H9 (cell line): ENCODE results near the gene IPPK. TPM values are rescaled to one million over a fixed set of nuclear protein-coding genes. Genes with fewer than 3 reads are reported as not detected.

Source experiments
- DNase-seq: peaks from one replicate; pipeline ENCODE4 v3.0.0-alpha.2; 2017
- H2AFZ ChIP-seq: one replicate; pipeline ENCODE4 v1.6.1; 2013; ENCODE audit warnings: mild to moderate bottlenecking, low read length, control low read depth, moderate library complexity
- H2AK5ac ChIP-seq: 2 replicates; pipeline ENCODE4 v1.6.1; 2013; ENCODE audit warnings: low read length, control low read depth, mixed read lengths; ENCODE audit not compliant: insufficient read length
- H2BK120ac ChIP-seq: one replicate; pipeline ENCODE4 v1.6.1; 2013; ENCODE audit warnings: low read depth, mild to moderate bottlenecking, low read length, control low read depth, inconsistent platforms; ENCODE audit not compliant: poor library complexity, severe bottlenecking
- H2BK12ac ChIP-seq: 2 replicates; pipeline ENCODE4 v1.6.1; 2013; ENCODE audit warnings: low read length, control low read depth, mixed read lengths, low read depth; ENCODE audit not compliant: insufficient read length
- H2BK15ac ChIP-seq: 2 replicates; pipeline ENCODE4 v1.6.1; 2013; ENCODE audit warnings: low read depth, low read length, control low read depth
- H2BK20ac ChIP-seq: one replicate; pipeline ENCODE4 v1.6.1; 2013; ENCODE audit warnings: low read depth, mild to moderate bottlenecking, low read length, control low read depth, inconsistent platforms; ENCODE audit not compliant: poor library complexity, severe bottlenecking
- H2BK5ac ChIP-seq: 2 replicates; pipeline ENCODE4 v1.6.1; 2013; ENCODE audit warnings: low read length, control low read depth, mixed read lengths; ENCODE audit not compliant: insufficient read length
- H3K14ac ChIP-seq: 2 replicates; pipeline ENCODE4 v1.6.1; 2013; ENCODE audit warnings: low read length, control low read depth; ENCODE audit not compliant: insufficient read depth
- H3K18ac ChIP-seq: 2 replicates; pipeline ENCODE4 v1.6.1; 2013; ENCODE audit warnings: low read depth, mild to moderate bottlenecking, mixed read lengths, low read length, control low read depth; ENCODE audit not compliant: insufficient read length
- H3K23ac ChIP-seq: 2 replicates; pipeline ENCODE4 v1.6.1; 2013; ENCODE audit warnings: low read length, control low read depth, mixed read lengths, low read depth; ENCODE audit not compliant: insufficient read length
- H3K23me2 ChIP-seq: 2 replicates; pipeline ENCODE4 v1.6.1; 2013; ENCODE audit warnings: low read depth, mild to moderate bottlenecking, mixed read lengths, low read length, control low read depth; ENCODE audit not compliant: insufficient read length, poor library complexity, severe bottlenecking
- H3K27ac ChIP-seq: 2 replicates; pipeline ENCODE4 v1.5.1; 2013; ENCODE audit warnings: low read length, control low read depth, mixed read lengths, low read depth; ENCODE audit not compliant: insufficient read length
- H3K27me3 ChIP-seq: 2 replicates; pipeline ENCODE4 v1.6.1; 2013; ENCODE audit warnings: low read length, control low read depth, inconsistent platforms; ENCODE audit not compliant: insufficient read depth
- H3K4ac ChIP-seq: 2 replicates; pipeline ENCODE4 v1.6.1; 2013; ENCODE audit warnings: low read depth, mild to moderate bottlenecking, control low read depth, inconsistent platforms, low read length, moderate library complexity
- H3K4me1 ChIP-seq: 2 replicates; pipeline ENCODE4 v1.6.1; 2013; ENCODE audit warnings: low read length, control low read depth, inconsistent platforms; ENCODE audit not compliant: insufficient read depth
- H3K4me2 ChIP-seq: 2 replicates; pipeline ENCODE4 v1.6.1; 2013; ENCODE audit warnings: low read length, control low read depth, mixed read lengths; ENCODE audit not compliant: insufficient read length, insufficient read depth
- H3K56ac ChIP-seq: 2 replicates; pipeline ENCODE4 v1.6.1; 2013; ENCODE audit warnings: low read depth, mild to moderate bottlenecking, mixed read lengths, low read length, control low read depth; ENCODE audit not compliant: insufficient read length
- H3K79me1 ChIP-seq: 2 replicates; pipeline ENCODE4 v1.6.1; 2013; ENCODE audit warnings: low read depth, mild to moderate bottlenecking, moderate library complexity, low read length, control low read depth, inconsistent platforms; ENCODE audit not compliant: insufficient read depth, poor library complexity, severe bottlenecking
- H3K79me2 ChIP-seq: 2 replicates; pipeline ENCODE4 v1.6.1; 2013; ENCODE audit warnings: low read length, control low read depth, inconsistent platforms; ENCODE audit not compliant: insufficient read depth
- H3K9ac ChIP-seq: 2 replicates; pipeline ENCODE4 v1.6.1; 2013; ENCODE audit warnings: low read length, control low read depth, mixed read lengths; ENCODE audit not compliant: insufficient read length; ENCODE audit errors: extremely low read depth
- H3K9me3 ChIP-seq: one replicate; pipeline ENCODE4 v1.6.1; 2013; ENCODE audit warnings: low read depth, low read length, inconsistent platforms; ENCODE audit not compliant: control insufficient read depth
- H3T11ph ChIP-seq: one replicate; pipeline ENCODE4 v1.6.1; 2013; ENCODE audit warnings: mild to moderate bottlenecking, low read length, control low read depth, inconsistent platforms
- H4K20me1 ChIP-seq: one replicate; pipeline ENCODE4 v1.6.1; 2013; ENCODE audit not compliant: control insufficient read depth, insufficient read length, insufficient read depth
- H4K5ac ChIP-seq: 2 replicates; pipeline ENCODE4 v1.6.1; 2013; ENCODE audit warnings: low read depth, mild to moderate bottlenecking, mixed read lengths, low read length, control low read depth; ENCODE audit not compliant: insufficient read length
- H4K8ac ChIP-seq: replicated peaks from 2 replicates; pipeline ENCODE4 v1.6.1; 2013; ENCODE audit warnings: low read length, control low read depth, mixed read lengths, low read depth; ENCODE audit not compliant: insufficient read length
- H4K91ac ChIP-seq: 2 replicates; pipeline ENCODE4 v1.6.1; 2013; ENCODE audit warnings: low read depth, mild to moderate bottlenecking, moderate library complexity, mixed read lengths, low read length, control low read depth; ENCODE audit not compliant: insufficient read length
- H3K27ac Mint-ChIP-seq, 3 experiments: 2 replicates in 2 of 3; 3 replicates in 1 of 3; pipeline ENCODE4 v1.8.0; 2020 to 2021; ENCODE audit warnings: mixed read lengths in 3 of 3, mild to moderate bottlenecking in 1 of 3, moderate library complexity in 1 of 3
- H3K27me3 Mint-ChIP-seq: 2 replicates; pipeline ENCODE4 v1.8.0; 2021; ENCODE audit warnings: low read depth, mild to moderate bottlenecking, moderate library complexity, mixed read lengths
- H3K36me3 Mint-ChIP-seq, 3 experiments: 2 replicates in 2 of 3; 3 replicates in 1 of 3; pipeline ENCODE4 v1.8.0; 2020 to 2021; ENCODE audit warnings: low read depth in 3 of 3, mixed read lengths in 3 of 3; ENCODE audit not compliant: insufficient read depth in 1 of 3
- H3K4me1 Mint-ChIP-seq, 2 experiments: 2 replicates each; pipeline ENCODE4 v1.8.0; 2020; ENCODE audit warnings: mixed read lengths in 2 of 2
- H3K4me3 Mint-ChIP-seq, 2 experiments: 2 replicates in 1 of 2; 3 replicates in 1 of 2; pipeline ENCODE4 v1.8.0; 2020 to 2021; ENCODE audit warnings: mild to moderate bottlenecking in 2 of 2, mixed read lengths in 2 of 2, moderate library complexity in 1 of 2
- H3K9me3 Mint-ChIP-seq, 2 experiments: 2 replicates in 1 of 2; 3 replicates in 1 of 2; pipeline ENCODE4 v1.8.0; 2020; ENCODE audit warnings: mild to moderate bottlenecking in 2 of 2, mixed read lengths in 2 of 2, moderate library complexity in 1 of 2
- WGBS: extraction: QIAGEN DNeasy Blood & Tissue Kit; methylation state at CpG from one replicate; pipeline ENCODE4 v1.1.7; 2013; ENCODE audit warnings: missing lambda C conversion rate, low lambda C conversion rate, mixed read lengths; ENCODE audit not compliant: insufficient read length; ENCODE audit errors: extremely low coverage; 5-methylcytosine and 5-hydroxymethylcytosine counted together
- total RNA-seq: library from RNA; stranded (reverse); gene quantifications from 2 replicates; pipeline ENCODE4 v1.2.1, GENCODE V29; 2021
- TF ChIP-seq, protein P1 (sequence below): fragments of 200-600 bp; sonication (generic); conservative IDR thresholded peaks from 3 replicates; pipeline ENCODE4 v1.8.0; 2021; ENCODE audit warnings: antibody characterized with exemption, mild to moderate bottlenecking

Gene IPPK
- total RNA-seq, 1 experiment from 2014 or later, result 10.7 TPM

DNA sequence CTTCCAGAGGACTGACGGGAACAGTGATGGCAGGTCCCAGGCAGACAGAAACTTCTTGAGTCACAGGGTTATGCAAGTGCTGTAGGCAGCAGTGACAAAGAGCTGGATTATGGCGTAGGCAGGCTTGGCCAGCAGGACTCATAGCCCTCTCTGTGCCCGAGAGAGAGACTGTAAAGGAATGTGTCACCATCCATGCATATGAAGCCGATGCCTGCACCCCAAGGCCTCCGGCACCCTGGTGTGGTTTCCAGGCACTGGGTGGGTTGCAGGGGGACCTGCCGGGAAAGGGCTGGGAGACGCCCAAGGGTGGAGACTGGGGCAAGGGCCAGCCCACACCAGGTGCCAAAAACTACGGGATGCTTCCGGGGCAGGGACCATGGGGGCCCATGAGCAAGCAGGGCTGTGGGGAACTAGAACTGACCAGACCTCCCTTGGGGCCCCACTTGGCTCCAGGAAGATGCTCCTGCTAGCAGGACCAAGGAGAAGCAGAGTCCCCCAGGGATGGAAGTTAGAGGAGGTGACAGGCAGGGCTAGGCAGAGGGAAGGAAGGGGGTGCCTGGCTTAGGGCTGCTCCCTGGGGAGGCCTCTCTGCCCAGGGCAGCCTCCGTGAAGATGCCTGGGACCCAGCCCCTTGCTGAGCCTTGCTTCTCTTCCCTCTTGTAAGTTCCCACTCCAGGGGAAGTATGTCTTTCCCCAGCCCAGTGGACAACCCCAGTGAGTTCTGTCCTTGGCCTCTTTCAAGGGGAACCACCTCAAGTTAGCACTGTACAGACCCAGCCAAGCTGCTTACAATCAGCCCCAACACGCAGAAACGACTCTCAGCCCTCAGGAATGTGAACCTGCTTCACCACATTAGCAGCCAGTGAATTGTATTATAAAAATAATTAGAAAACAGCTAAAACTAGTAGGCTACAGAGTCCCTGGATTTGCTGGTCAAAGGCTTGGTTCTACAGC lies 10.5 kb upstream of the IPPK start:
- H3K36me3 Mint-ChIP-seq, result no peaks in the 10 kb centered on the region
- peak overlapping the region in 2 of 3 experiments; percentile 42 to 92; a peak in 3 of 7 replicates for H3K27ac Mint-ChIP-seq
- H3K79me2 ChIP-seq, result no peaks in the 10 kb centered on the region
- no peaks in the 10 kb centered on the region for H4K20me1 ChIP-seq
- H3K23ac ChIP-seq, result no peak overlapping the region
- no peak overlapping the region for H3T11ph ChIP-seq
- DNase-seq, result no peak
- no peaks in the 10 kb centered on the region for H3K23me2 ChIP-seq
- TF ChIP-seq, protein P1, sequence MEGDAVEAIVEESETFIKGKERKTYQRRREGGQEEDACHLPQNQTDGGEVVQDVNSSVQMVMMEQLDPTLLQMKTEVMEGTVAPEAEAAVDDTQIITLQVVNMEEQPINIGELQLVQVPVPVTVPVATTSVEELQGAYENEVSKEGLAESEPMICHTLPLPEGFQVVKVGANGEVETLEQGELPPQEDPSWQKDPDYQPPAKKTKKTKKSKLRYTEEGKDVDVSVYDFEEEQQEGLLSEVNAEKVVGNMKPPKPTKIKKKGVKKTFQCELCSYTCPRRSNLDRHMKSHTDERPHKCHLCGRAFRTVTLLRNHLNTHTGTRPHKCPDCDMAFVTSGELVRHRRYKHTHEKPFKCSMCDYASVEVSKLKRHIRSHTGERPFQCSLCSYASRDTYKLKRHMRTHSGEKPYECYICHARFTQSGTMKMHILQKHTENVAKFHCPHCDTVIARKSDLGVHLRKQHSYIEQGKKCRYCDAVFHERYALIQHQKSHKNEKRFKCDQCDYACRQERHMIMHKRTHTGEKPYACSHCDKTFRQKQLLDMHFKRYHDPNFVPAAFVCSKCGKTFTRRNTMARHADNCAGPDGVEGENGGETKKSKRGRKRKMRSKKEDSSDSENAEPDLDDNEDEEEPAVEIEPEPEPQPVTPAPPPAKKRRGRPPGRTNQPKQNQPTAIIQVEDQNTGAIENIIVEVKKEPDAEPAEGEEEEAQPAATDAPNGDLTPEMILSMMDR, result no peak
- no peak overlapping the region for H2AK5ac ChIP-seq
- H2AFZ ChIP-seq, result no peak overlapping the region
- H4K91ac ChIP-seq, result no peak overlapping the region
- H3K4me3 Mint-ChIP-seq, result no peak overlapping the region
- H2BK12ac ChIP-seq, result no peak overlapping the region
- no peak overlapping the region for H2BK5ac ChIP-seq
- no peak overlapping the region for H2BK20ac ChIP-seq
- no peaks in the 10 kb centered on the region for H3K27me3 Mint-ChIP-seq
- H3K9me3 Mint-ChIP-seq, result no peaks in the 10 kb centered on the region; a peak in 1 of 5 replicates
- no peak overlapping the region for H3K56ac ChIP-seq
- no CpG with 5 or more reads among the region's 12 CpGs for WGBS
- no peak overlapping the region for H2BK15ac ChIP-seq
- H3K9me3 ChIP-seq, result no peaks in the 10 kb centered on the region
- H4K5ac ChIP-seq, result no peak overlapping the region
- H3K14ac ChIP-seq, result peak overlapping the region; percentile 3; the same call in 1 of the 2 replicates
- no peak overlapping the region for H3K4me2 ChIP-seq
- no peak overlapping the region for H2BK120ac ChIP-seq
- H3K4ac ChIP-seq, result no peak overlapping the region
- no peaks in the 10 kb centered on the region for H3K79me1 ChIP-seq
- H3K4me1 ChIP-seq, result peaks cover 4% of the 10 kb centered on the region; the same call in 1 of the 2 replicates
- no peak overlapping the region for H3K27ac ChIP-seq
- H3K27me3 ChIP-seq, result no peaks in the 10 kb centered on the region
- peaks cover 17 to 19% of the 10 kb centered on the region in 2 experiments for H3K4me1 Mint-ChIP-seq
- no peak overlapping the region for H4K8ac ChIP-seq
- no peak overlapping the region for H3K9ac ChIP-seq
- H3K18ac ChIP-seq, result no peak overlapping the region
